Activated naive CD4-positive, alpha-beta T cell treated with Interleukin-2 at 50 U/mL for 16 hours (primary cell): ENCODE data around the gene MYO1B.
A peak's percentile ranks its signal among the peaks of the same experiment; 100 is the strongest.

Experiments
- DNase-seq: peaks from one replicate; pipeline ENCODE4 v3.0.0-alpha.2; 2020

MYO1B gene

DNA sequence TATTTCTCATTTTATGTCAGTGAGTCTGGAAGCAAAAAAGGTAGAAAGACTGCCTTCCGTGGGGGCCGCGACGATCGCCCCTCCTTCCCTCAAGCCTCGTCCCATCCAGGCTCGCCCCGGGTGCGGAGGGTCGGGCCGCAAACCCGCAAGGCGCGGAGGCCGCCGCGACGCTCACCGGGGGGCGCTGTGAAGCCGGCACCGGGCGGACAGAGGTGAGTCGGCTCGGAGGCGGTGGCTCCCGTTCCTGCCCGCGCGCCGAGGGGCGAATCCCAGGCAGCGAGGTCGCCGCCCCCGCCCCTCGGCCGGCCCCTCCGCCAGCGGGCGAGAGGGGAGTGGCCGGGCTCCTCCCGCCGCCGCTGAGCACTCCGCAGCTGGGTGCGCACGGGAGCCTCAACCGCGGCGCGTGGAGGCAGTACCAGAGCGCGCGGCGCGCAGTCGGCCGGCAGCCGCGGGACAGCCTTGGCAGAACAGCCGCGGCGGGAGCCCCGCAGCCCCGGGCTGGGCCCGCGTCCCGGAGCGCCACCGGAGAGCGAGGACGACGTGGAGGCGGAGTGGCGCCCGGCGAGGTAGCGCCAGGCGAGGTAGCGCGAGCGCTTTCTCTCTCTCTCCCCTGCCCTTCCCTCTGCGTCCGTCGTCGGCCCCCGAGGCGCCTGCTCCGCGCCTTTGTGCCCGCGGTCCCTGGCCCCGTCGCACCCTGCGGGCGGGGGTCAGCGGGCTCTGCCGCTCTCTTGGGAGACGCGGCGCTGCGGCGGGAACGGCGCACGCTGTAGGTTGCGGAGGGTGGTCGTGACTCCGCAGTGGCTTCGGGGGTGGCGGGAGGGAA, at the start of gene MYO1B:
TSS of gene MYO1B (plus strand) at position 359 of the 823 bp plus-strand sequence. CDS start 31,492 bp downstream, outside the sequence.
- peak; percentile 58 for DNase-seq

DNA sequence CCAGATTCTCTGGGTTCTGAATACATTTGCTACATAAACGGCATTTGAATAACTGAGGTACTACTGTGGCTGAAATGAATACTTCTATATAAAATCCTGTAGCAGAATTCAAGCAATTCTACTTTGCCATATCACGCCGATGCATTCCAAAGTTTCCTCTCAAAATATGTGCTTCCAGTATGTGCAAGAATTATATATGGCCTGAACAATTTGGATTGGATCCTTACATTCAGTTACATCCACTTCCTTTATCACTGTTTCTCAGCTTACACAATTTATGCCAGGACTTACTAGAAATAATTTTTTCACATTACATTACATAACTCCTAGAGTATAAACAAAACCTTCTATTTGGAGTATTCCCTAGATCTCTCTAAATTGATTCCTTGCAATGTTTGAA, 48.1 kb upstream of the MYO1B start:
- DNase-seq, result no peak

DNA sequence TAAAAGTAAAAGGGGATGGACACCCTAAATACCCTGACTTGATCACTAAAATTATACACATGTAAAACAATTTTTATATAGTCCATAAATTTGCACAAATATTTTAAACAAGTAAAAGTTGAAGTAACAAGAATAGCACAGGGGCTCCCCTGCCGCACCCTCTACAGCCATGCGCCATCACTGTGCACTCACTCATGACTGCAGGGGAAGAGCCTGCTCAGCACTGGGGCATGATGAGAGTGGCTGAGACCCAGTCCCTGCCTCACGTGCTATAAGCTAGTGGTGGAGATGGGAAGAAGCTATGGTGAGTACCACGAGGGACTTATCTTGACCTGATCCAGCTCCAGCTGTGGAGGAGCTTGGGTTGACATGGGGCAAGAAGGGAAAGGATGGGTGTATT, 46.9 kb upstream of the MYO1B start:
- no peak for DNase-seq

DNA sequence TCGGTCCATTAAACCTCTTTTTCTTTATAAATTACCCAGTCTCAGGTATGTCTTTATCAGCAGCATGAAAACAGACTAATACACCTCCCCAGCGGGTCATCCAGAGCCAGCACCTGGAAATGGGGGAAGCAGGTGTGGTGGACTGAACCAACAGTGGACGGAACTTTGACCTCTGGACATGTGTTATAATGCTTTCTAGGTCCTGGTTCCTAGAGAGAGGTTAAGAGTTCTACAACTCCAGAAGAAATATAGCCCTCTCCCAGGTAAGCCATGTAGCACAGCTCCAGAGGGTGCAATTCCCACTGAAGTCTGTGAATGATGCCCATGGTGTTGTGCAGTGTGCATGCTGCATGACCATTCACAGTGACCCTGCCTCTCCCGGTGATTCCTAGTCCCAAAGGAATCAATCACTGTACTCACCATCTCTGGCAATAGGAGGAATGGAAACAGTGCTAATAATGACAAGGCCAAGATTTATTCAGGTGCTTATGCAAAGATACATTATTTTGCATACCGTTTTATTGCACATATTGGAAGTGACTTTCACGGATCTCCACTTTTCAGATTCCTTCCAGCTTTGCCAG, 45.2 kb upstream of the MYO1B start:
- no peak for DNase-seq

DNA sequence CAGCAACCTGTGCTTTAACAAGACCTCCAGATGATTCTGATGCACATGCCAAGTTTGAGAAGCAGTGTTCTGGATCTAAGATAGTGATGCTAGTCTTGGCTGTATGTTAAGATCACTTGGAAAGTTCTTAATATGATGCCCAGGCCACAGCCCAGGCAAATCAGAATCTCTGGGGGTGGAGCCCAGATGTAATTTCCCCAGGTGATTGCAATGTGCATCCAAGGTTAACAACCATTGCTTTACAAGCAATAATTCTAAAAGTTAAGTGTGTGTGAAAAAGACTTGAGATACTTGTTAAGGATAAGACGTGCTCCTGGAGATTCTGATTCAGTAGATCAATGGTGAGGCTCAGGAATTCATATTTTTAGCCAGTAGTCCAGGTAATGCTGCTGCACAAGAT, 44.3 kb upstream of the MYO1B start:
- no peak for DNase-seq

DNA sequence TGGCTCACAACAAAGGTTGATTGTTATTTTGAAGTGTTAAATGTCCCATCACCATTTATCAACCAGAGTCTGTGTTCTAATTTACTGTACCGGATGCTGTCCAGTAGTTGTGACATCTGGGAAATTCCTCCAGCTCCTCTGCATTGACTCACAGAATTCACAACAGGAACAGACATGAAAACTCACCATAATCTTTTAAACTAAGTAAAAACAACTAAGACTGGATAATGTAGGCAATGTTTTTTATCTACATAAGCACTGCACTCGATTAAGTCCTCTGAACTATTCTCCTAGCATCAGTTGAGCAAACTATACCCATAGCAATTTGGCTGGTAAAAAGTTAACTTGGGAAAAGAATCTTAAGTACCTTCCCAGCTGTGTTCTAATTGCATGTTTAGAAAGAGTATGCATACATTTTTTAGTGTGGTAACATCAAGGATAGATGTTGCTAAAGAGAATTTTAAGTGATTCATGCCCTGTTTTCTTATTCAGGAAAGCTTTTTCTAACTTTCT, 42.9 kb upstream of the MYO1B start:
- no peak for DNase-seq

DNA sequence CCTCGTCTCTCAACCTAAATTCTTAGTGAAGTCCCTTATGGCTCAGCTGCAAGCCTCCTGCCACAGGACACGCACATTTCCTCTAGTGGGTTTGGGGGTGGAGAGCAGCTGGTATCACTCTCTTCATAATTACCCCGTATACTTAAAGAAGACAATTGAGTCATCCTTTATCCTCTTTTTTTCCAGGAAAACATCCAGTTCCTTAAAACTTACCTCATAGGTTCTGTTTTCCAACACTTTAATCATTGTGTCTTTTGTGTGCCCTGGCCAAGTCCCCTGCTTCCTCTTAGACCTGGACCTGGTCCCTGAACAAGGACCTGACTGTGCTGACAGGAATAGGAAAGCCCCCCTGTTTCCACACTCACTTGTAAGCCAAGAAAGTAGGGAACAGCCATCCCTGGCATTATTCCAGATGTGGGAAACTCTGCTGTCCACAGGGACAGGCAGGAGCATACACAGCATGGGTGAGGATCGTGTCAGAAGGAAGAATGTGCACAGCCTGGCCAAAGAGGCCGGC, 42.3 kb upstream of the MYO1B start:
- peak; percentile 28 for DNase-seq

DNA sequence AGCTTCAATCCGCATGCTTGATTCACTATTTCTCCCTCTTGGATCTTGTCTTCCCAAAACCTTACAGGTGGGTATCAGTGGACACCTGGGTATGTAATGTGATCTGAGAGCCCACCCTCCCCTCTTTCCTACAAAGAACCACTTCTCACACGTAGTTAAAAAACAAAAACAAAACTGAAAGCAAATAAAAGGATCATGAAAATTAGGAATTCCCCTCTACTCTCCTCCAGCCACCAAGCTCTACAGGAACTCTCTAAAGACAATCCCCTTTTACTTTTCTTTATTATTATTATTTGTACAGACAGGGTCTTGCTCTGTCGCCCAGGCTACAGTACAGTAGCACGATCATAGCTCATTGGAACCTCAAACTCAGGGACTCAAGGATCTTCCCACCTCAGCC, 40.8 kb upstream of the MYO1B start:
- DNase-seq, result no peak

DNA sequence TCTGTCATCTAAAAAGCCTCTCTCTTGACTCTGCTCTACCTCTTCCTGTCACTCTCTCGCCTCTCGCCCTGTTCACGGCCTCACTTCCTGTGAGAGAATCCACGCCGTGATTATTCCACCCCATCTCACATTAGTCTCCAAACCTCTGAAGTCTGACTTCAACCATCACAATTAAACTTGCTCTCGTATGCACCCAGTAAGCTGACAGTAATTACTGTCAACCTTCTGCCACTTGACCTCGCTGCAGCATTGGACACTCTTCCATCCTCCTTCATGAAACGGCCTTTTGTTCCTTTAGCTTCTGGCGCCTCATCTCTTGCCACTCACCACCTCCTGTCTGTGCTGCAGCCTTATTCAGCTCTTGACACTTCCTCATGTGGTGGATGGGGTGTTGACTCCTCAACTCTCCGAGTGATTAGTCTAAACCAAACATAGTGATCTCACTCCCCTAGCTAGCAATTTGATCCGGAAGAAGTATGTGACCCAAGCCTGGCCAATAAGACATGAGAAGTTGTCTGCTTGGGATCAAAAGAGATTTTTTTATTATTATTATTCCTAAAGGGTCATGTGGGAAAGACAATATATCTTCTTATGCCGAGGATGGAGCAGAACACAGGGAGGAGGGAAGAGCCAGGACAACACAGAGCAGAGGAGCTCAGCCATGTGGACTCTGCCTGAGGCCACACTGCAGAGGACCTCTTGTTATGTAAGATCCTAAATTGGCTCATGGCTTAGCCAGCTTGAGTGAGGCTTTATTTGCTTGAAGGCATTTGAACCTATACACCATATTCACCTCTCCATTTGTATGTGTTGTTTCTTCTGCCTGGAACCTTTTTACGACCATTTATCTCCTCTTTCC, 38.4 kb upstream of the MYO1B start:
- peak; percentile 21 for DNase-seq

DNA sequence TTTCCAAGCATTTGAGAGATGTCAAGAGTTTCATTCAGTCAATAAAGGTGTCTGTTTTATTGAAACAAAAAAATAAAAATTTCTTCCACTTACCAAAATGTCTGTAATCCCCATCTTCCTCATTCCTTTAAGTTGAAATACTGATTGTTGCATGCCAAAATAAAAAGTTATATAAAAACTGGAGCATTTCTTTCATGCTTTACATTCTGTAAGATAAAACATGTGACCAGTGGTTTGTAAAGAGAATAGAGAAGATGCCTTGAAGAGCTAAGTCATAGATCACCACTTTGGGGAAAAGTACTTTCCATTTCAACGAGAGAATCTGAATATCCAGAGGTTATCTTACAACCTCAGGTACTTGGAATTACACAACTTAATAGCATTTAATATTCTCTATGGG, 35.9 kb upstream of the MYO1B start:
- DNase-seq, result no peak

DNA sequence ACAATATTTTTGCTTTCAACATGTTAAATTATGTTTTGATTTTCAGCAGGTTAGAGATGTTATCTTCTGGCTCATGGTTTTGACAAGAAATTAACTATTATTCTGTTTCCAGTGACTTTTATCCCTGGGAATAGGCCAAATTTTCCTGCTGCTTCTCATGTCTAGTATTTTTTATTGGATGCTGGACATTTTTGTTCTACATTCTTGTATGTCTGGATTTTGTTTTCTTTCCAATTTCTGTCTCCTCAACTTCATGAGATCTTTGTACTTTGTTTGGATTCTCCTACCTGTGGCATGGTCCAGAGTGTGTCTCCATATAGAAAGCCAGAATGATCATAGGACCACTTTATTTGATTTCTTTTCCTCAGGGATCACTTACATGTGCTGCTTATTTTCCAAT, 33.1 kb upstream of the MYO1B start:
- no peak for DNase-seq

DNA sequence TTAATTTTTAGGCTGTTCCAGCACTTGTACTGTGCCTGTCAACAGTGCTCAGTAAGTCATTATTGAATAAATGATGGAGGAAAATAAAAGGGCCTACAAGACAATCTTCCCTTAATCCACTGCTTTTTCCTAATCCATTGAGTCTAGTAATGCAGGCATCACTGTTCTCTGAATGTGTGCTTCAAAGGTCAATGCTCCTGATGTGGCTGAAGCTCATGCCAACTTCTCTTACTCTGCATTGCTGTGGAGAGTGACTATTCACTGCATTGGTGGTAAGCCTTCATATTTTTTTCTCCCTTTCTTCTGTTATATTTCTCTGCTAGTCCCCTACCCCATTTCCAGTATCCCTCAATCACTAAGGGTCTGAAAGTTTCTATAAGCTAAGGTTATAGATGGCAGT, 31.9 kb upstream of the MYO1B start:
- DNase-seq, result no peak

DNA sequence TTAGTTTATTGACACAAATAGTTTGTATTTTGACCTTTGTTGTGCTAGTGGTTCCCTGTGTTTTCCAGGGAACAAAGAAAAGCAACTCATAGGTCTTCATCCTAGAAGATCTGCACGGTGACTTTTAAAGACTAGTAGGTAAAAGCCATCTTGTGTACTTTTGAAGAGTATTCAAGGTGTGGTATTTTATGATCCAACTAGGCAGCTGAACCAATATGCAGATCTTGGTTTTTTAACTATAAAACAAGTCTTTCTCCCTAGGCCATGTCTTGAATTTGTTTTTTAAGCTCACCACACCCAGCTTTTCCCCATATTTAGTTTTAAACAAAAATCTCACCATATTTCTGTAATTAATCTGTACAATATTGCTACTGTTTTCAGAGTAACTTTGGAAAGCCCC, 30.0 kb upstream of the MYO1B start:
- DNase-seq, result no peak

DNA sequence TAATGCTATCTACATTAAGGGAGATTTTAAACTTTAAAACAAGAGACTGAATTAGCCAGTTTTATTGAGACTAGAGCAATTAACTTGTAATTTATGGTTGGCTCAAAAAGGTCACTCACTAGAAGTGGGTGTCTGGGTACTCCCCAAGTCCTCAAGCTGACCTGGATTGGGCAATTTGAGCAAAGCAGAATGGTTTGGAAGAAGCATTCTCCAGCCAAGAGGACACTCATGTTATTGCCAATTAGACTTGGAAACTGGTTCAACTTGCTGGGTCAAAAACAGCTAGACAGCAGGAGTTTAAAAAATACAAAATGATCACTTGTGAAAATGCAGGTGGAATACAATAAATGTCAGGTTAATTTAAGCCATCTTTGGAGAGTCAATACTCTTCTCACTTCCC, 29.5 kb upstream of the MYO1B start:
- no peak for DNase-seq

DNA sequence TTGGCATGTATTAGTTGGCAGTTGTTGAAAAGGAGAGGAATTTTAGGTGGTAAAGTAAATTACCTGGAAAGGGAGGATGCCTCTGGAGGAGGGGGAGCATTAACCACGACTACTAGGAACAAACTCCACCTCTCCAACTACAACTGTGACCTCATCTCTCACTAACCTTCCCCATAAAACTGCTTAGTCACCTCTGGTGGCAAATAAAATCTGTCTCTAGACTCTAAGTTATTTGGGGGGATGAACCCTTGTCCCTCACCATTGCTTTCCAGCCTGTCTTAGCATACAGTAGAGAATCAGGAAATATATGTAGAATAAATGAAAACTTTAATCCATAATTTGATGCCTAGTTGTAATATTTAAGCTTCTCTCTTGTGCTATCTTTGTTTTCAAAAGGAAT, 27.6 kb upstream of the MYO1B start:
- DNase-seq, result no peak

DNA sequence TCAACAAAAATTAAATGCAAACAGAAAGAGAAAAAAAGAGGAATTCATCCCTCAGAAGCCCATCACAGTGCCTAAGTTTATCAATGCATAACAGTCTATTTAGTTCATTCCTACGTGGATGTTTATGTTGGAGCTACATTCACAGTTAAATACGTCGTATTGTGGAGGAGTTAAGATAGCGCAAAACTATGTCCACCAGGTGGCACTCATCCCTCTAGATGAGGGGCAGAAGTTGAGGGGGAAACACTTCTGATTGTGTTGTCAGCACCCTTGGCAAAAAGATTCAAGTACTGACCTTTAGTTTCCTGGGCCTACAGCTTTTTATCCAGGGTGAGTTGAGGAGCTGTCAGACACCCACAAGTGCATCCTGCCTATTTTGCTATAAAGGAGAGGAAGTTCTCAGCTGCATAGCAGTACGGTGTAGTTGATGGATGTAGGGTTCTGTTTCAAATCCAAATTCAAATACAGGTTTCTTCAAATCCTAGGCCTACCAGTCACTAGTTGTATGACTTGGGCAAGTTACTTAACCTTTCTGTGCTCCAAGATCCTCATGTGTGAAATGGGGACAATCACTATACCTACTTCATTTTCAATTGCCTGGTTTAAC, 26.8 kb upstream of the MYO1B start:
- DNase-seq, result peak; percentile 26

DNA sequence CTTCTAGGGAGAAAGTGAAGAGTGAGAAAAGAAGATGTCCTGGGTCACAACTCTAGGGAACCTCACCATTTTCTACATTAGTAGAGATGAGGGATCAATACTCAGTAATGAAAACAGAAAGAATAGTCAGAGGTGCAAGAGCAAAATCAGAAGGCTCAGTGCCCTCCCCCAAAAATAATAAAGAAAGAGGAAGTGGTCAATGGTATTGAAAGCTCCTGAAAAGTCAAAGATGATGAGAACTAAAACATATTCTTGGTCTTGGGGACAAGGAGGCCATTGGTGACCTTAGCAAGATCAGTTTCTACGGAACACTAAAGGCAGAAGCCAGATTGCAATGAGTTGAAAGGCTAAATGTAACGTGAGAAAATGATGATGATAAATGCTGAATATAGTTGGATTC, 24.5 kb upstream of the MYO1B start:
- no peak for DNase-seq

DNA sequence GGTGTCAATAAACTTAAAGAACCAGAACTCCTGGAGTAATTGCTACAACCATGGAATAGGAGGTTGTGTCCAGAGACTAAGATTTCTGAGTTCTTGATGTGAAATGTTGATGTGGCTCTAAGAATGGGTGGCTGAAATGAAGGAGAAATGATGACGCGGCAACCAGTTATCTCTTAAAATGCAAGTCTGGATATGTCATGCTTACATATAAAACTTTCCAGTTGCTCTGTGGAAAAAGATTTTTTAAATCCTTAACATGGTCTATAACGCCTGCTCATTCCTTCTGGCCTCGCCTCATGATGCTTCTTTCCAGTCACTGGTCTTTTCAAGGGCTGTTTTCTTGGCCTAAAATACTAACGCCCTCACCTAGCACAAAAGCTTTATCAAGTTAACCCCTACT, 23.5 kb upstream of the MYO1B start:
- no peak for DNase-seq

DNA sequence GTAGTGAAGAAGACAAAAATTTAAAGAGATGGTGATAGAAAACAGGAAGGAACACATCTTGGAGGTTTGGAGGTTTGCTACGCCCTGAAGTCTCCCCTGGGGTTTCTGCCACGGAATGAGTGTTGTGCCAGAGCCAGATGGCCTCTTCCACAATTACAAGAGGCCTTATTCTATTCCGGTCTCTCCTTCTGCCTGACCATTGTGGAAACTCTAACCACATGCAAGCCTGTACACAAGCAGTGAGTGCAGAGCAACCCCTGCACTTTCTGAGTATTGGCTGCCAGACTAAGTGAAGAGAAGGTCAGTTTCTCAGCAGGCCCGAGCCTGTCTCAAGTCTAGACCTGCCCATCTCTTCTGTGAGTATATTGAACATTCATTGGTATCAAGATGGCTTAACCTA, 22.7 kb upstream of the MYO1B start:
- DNase-seq, result no peak

DNA sequence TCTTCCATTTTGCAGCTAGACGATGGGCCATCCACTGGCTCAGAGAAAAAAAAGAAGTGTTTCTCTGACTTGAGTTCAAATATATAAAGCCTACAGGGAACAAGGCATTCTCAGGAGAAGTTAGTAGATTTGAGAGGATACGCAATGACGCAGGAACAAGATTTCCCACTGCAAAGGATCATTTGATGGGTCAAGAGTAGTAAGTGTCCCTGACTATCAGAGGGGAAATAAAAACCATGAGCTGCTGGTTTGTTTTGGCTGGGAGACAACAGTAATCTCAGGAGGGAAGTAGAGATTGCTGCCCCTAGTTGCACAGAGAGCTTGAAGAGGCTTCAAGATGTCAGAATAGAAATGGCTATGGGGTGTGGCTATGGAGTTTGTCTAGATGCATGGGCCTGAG, 22.3 kb upstream of the MYO1B start:
- DNase-seq, result no peak

DNA sequence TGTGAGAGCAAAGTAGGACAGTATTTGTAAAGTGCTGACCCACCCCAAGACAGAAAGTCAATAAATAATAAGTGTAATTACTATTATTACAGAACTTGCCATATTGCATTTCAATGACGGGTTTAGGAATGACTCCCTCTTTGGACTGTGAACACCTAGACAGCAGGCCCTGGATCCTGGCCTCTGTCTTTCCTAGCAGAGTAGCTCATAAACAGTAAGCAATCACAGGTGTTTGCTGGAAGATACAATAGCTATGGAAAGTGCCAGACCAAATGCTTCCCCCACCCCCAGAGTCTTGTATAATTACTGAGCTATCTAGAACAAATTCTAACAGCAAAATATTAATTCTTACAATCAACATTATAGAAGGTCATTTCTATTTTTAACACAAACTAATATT, 20.1 kb upstream of the MYO1B start:
- DNase-seq, result no peak

DNA sequence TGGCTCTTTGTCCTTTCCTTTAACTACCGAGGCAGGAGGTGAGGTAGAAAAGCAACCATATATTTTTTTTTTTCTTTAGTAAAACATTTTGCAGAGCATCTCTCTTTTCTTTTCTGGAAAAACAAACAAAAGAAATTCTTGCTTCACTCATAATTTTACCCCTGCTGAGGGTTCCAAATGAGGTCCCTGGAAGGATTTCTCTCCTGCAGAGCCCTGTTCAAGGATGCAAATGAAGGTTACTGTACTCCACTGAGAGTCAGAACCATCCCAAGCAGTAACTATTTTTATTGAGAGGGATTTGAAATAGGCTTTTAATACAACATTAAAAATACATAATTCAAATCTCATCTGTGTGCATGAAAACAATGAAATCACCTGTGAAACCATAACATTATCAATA, 19.5 kb upstream of the MYO1B start:
- no peak for DNase-seq

DNA sequence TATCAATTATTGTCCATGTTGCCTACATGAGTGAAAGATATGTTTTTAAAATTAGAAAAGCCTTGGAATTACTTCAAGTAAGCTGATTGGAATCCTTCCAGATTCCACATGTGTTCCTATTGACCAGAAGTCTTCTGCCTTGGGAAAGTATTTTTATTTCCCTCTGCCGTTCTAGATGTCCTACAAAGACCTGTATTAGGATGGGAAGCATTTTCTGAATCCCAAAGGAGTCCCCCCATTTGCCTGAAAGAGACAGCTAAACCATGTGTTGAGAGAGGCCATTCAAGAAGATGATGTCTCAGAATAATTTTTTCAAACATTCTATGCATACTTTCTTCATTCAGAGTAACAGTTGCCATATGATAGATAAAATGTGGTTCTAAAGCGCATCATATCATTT, 19.0 kb upstream of the MYO1B start:
- no peak for DNase-seq
